Measurements from ENCODE around the gene KCND3.

Gene KCND3

GRCh38 chr1:111958851-111959250 is 30.6 kb downstream of the KCND3 start:
- H3K27me3 Mint-ChIP-seq = peaks cover 50% of the 10 kb centered on the region
- H3K4me3 Mint-ChIP-seq = no peak overlapping the region
- DNase-seq = no peak
- no peaks in the 10 kb centered on the region for H3K9me3 Mint-ChIP-seq
- H3K27ac Mint-ChIP-seq = no peak overlapping the region
- H3K4me1 Mint-ChIP-seq (ENCODE audit: low read depth) = no peaks in the 10 kb centered on the region
- no peaks in the 10 kb centered on the region for H3K36me3 Mint-ChIP-seq (ENCODE audit: low read depth)

DNA sequence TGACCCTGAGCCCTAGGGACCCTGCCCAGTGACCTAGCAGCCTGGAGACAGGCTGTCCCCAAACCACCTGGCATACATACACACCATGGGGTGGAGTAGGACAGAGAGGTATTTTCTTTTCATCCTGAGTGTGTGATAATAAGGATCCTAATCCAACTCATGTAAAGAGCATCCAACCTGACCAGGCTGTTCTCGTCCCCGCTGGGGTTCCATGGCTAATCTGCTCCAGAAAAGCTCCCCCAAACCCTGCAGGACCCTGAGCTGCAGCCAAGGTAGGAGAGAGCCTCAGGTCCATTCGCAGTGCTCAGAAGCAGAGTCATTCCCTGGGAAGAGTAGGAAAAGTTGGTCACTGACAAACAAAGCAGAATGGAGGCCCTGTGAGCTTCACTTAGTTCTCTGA is 31.4 kb downstream of the KCND3 start:
- Mint-ChIP-seq H3K36me3 (ENCODE audit: low read depth) (no peaks in the 10 kb centered on the region), H3K27me3 (peaks cover 44% of the 10 kb centered on the region), H3K4me1 (ENCODE audit: low read depth) (no peaks in the 10 kb centered on the region), H3K9me3 (no peaks in the 10 kb centered on the region), H3K4me3 (no peak overlapping the region), H3K27ac (no peak overlapping the region)
- no peak for DNase-seq

DNA sequence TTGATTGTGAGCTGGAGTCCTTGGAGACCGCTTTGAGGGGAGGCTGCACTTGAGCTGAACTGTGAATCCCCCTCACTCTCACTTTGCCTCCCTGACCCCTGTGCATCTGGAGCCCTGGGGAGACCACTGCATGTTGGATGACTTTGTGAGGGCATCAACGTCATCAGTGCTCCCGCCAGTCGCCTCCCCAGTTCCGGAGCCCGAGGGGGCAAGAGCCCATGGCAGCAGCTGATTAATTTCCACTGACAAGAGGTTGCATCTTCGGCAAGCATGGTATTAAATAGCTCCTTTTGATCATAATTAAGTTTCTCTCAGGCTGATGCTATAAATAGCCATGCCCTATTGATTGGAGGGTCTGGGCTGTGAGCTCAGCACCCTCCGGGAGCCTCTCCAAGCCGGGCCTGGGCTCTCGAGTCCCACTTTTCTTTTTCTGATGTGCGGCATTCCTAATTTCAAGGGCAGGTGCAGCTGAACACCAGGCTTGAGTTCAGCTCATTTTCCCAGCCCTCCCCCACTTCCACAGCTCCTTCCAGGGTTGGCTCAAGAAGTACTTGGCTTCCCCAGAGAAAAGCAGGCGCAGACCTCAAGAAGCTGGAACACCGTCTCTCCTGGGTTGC is 33.2 kb downstream of the KCND3 start:
- DNase-seq = no peak
- H3K9me3 Mint-ChIP-seq = no peaks in the 10 kb centered on the region
- H3K4me1 Mint-ChIP-seq (ENCODE audit: low read depth) = no peaks in the 10 kb centered on the region
- H3K36me3 Mint-ChIP-seq (ENCODE audit: low read depth) = no peaks in the 10 kb centered on the region
- H3K27me3 Mint-ChIP-seq = peaks cover 49% of the 10 kb centered on the region
- no peak overlapping the region for H3K4me3 Mint-ChIP-seq
- H3K27ac Mint-ChIP-seq = no peak overlapping the region

- Mint-ChIP-seq H3K9me3 (no peaks in the 10 kb centered on the region), H3K36me3 (ENCODE audit: low read depth) (no peaks in the 10 kb centered on the region), H3K27ac (no peak overlapping the region), H3K4me1 (ENCODE audit: low read depth) (no peaks in the 10 kb centered on the region), H3K4me3 (no peak overlapping the region), H3K27me3 (peaks cover 46% of the 10 kb centered on the region)
- no peak for DNase-seq
Measured at GRCh38 chr1:111955755-111956154, 33.7 kb downstream of the KCND3 start.

DNA sequence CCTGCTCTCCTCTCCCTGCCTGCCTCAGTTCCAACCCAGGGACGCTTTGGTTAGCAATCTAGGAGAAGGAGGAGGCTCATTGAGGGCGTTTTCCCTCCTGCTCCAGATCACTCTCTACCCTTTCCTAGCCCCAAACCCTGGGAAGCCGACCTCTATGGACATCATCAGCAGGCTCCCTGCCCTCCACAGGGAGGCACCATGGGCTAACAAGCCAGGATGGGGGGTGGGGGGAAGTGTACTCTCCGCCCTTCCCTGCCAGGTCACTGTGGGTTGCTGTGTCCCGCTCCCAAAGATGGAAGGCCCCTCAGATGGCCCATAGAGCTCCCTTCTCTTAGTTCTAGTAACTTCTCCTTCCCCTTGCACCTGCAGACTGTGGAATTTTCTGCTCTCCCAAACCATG is 35.7 kb downstream of the KCND3 start:
- DNase-seq = no peak
- Mint-ChIP-seq H3K36me3 (ENCODE audit: low read depth) (no peaks in the 10 kb centered on the region), H3K27ac (no peak overlapping the region), H3K4me3 (no peak overlapping the region), H3K27me3 (peaks cover 30% of the 10 kb centered on the region), H3K4me1 (ENCODE audit: low read depth) (peaks cover 3% of the 10 kb centered on the region), H3K9me3 (no peaks in the 10 kb centered on the region)

DNA sequence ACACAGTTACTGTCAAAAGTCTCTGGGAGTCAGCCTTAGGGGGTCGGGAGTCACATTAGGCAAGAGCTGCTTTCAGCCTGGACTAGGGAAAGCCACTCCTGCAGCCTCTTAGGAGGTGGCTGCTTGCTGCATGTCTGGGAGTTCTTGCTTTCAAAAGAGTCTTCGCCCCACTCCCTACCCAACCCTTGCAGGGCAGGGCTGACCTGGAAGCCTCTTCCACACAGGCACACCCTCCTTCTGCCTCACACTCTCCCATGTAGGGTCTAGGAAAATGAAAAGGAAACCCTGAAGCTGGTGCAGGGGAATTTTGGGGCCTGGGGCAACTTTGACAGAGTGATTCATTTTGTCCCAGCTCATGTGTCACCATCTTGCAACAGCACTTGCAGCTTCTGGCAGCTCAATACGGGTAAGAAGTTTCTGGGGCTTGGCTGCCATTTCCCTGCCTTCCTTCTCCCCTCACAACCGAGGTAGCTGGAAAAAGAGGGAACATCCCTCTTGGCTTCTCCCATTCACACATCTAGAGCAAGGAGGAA is 37.3 kb downstream of the KCND3 start:
- Mint-ChIP-seq H3K9me3 (no peaks in the 10 kb centered on the region), H3K27me3 (peaks cover 21% of the 10 kb centered on the region), H3K36me3 (ENCODE audit: low read depth) (no peaks in the 10 kb centered on the region), H3K4me1 (ENCODE audit: low read depth) (peaks cover 3% of the 10 kb centered on the region), H3K27ac (no peak overlapping the region), H3K4me3 (no peak overlapping the region)
- DNase-seq = no peak

DNA sequence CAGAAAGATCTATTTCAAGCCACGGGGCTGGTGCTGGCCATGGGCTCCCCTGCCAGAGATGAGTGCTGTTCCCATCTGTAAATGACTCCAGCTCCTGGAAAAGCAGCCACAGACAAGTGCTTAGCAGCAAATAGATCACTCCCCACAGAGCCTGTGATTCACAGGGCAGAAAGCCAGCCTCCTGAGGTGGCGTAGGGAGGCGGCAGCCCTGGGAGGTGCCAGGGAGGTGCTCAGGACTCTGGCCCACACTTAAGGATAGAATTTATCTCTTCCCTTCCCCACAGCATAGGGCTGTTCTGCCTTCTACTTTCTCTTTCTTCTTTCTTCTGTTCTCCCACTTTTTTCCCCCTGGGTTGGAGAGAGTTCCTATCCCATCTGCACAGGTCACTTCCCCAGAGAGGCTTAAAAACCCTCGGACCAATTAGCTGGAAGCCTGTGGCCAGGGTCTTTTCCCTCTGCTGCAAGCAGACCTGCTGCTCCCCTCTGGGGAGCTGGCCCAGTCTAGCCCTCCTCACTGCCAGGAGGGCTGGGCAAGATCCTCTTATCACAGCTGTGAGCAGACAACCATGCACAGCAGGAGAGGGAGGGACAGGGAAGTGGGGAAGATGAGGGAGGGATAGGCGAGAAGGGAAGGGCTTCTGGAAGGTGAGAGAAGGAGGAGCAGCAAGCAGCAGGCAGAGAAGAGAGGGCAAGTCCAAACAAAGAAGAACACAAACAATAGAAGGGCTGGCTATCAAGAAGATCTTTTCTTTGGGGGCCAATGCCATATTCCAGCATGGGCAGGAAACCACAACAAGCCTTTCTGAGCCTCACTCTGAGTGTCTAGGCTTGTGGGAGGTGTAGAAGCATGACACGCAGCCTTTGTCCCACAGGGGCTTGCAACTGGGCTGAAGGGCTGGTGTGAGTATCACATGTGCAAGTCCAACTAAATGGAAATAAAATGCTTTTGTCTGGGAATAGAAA is 41.0 kb downstream of the KCND3 start:
- Mint-ChIP-seq H3K4me3 (no peak overlapping the region), H3K27me3 (peaks cover 15% of the 10 kb centered on the region), H3K9me3 (no peaks in the 10 kb centered on the region), H3K27ac (no peak overlapping the region), H3K4me1 (ENCODE audit: low read depth) (peaks cover 3% of the 10 kb centered on the region), H3K36me3 (ENCODE audit: low read depth) (no peaks in the 10 kb centered on the region)
- no peak for DNase-seq

- Mint-ChIP-seq H3K4me3 (no peak overlapping the region), H3K27ac (no peak overlapping the region), H3K4me1 (ENCODE audit: low read depth) (peaks cover 2% of the 10 kb centered on the region), H3K27me3 (peaks cover 14% of the 10 kb centered on the region), H3K9me3 (no peaks in the 10 kb centered on the region), H3K36me3 (ENCODE audit: low read depth) (no peaks in the 10 kb centered on the region)
- DNase-seq = no peak
Measured at GRCh38 chr1:111943846-111944749, 45.4 kb downstream of the KCND3 start.

DNA sequence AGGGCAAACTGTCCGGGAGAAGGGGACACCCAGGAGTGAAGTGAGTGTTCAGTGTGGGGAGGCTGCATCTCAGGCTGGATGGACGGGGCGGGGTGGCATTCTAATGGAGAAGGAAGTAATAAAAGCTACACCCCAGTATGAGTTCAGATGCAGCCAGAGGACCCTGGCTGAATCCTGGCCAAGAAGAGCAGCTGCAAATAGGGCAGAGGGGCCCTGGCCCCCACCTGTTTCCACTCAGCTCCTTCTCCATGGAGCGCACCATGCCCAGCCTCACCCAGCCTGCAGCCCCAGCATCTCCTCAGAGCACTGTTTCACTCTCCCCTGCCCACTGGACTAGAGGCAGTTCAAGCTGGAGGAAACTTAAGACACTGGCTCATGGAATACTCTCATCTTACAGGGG is 46.4 kb downstream of the KCND3 start:
- H3K9me3 Mint-ChIP-seq = no peaks in the 10 kb centered on the region
- no peak overlapping the region for H3K27ac Mint-ChIP-seq
- H3K27me3 Mint-ChIP-seq = peaks cover 14% of the 10 kb centered on the region
- H3K4me3 Mint-ChIP-seq = no peak overlapping the region
- H3K4me1 Mint-ChIP-seq (ENCODE audit: low read depth) = no peaks in the 10 kb centered on the region
- H3K36me3 Mint-ChIP-seq (ENCODE audit: low read depth) = no peaks in the 10 kb centered on the region
- no peak for DNase-seq

DNA sequence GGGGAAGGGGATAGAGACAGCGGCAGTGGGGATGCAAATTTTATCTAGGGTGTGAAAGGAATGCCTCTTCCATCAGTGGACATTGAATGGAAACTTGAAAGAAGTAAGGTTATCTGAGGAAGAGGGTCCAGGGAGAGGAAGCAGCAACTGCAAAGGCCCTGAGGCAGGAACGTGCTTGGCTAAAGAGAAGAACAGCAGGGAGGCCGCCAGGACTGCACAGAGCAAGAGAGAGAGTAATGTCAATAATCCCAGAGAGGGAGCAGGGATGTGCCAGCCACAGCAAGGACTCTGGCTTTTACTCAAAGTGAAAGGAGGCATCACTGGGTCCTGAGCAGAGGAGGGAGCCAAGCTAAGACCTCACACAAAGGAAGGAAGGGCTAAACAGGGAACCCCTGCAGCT is 50.9 kb downstream of the KCND3 start:
- Mint-ChIP-seq H3K4me3 (no peak overlapping the region), H3K9me3 (no peaks in the 10 kb centered on the region), H3K4me1 (ENCODE audit: low read depth) (no peaks in the 10 kb centered on the region), H3K27me3 (peaks cover 14% of the 10 kb centered on the region), H3K36me3 (ENCODE audit: low read depth) (no peaks in the 10 kb centered on the region), H3K27ac (no peak overlapping the region)
- no peak for DNase-seq

DNA sequence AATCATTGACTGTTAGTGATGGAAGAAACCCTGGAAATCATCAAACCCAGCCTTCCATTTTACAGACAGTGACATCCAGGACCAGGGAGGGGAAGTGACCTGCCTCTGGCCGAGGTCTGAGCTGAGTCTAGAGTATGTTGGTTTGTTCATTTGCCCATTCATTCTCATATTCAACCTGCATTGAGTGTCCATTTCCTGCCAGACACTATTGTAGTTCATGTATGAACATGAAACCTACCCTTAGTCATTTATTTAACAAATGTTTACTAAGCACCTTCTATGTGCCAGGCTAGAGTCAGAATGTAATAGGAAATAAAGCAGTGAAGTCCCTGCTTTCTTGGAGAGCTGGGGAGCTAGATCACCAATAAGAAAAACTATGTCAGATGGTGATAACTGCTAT is 51.3 kb downstream of the KCND3 start:
- Mint-ChIP-seq H3K27me3 (peaks cover 11% of the 10 kb centered on the region), H3K27ac (no peak overlapping the region), H3K36me3 (ENCODE audit: low read depth) (no peaks in the 10 kb centered on the region), H3K9me3 (no peaks in the 10 kb centered on the region), H3K4me3 (no peak overlapping the region), H3K4me1 (ENCODE audit: low read depth) (no peaks in the 10 kb centered on the region)
- no peak for DNase-seq

DNA sequence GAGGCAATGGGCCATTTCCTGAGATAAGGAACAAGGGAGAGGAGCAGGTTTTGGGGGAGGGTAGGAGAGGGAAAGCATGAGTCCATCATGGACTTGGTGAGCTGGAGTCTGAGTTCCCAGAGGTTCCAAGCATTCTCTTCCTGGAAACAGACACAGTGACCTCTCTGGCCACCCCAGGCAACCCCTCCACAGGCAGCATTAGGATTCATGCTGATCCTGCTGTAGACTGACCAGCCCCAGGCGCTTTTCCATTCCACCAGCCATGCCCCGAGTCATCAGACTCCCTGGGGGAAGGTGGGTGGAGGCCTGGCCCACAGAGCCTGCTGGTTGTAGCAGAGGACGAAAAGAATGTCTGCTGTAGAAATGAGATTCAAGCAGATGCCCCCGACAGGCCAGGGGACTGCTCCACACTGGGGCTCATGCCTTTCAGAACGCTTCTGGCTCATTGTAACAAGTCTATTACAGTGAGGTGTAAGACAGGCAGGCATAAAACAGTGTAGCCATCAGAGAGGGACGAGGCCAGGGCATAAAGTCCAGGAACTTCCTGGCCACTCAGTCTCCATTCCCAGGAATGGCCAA is 52.2 kb downstream of the KCND3 start:
- peaks cover 11% of the 10 kb centered on the region for H3K27me3 Mint-ChIP-seq
- H3K27ac Mint-ChIP-seq = no peak overlapping the region
- H3K4me3 Mint-ChIP-seq = no peak overlapping the region
- no peaks in the 10 kb centered on the region for H3K9me3 Mint-ChIP-seq
- no peak for DNase-seq
- H3K36me3 Mint-ChIP-seq (ENCODE audit: low read depth) = no peaks in the 10 kb centered on the region
- no peaks in the 10 kb centered on the region for H3K4me1 Mint-ChIP-seq (ENCODE audit: low read depth)

- H3K9me3 Mint-ChIP-seq = no peaks in the 10 kb centered on the region
- no peaks in the 10 kb centered on the region for H3K36me3 Mint-ChIP-seq (ENCODE audit: low read depth)
- H3K27ac Mint-ChIP-seq = no peak overlapping the region
- no peak overlapping the region for H3K4me3 Mint-ChIP-seq
- no peaks in the 10 kb centered on the region for H3K4me1 Mint-ChIP-seq (ENCODE audit: low read depth)
- peaks cover 7% of the 10 kb centered on the region for H3K27me3 Mint-ChIP-seq
- no peak for DNase-seq
Measured at GRCh38 chr1:111934106-111934852, 55.2 kb downstream of the KCND3 start.

All from activated T-cell treated with anti-CD3 and anti-CD28 coated beads, Interleukin-2, amount 50 U/mL, for 24 hours (primary cell).